HepG2 (cell line): ENCODE results near the gene THBS1. TPM values are rescaled to one million over a fixed set of nuclear protein-coding genes. Genes with fewer than 3 reads are reported as not detected.

Experiments
- ETV5 ChIP-seq: IDR thresholded peaks from 2 replicates; pipeline ENCODE4 v1.6.1; 2018; ENCODE audit warnings: missing biosample characterization, missing genetic modification reagents, inconsistent platforms, borderline replicate concordance
- MXD4 ChIP-seq: IDR thresholded peaks from 2 replicates; pipeline ENCODE4 v1.6.1; 2016; ENCODE audit warnings: mild to moderate bottlenecking, missing biosample characterization, missing genetic modification reagents
- NCOA2 ChIP-seq: sonication (generic); formaldehyde crosslinking; IDR thresholded peaks from 2 replicates; pipeline ENCODE4 v1.8.0; 2022; ENCODE audit warnings: inconsistent platforms
- NFE2L1 ChIP-seq: sonication (generic); formaldehyde crosslinking; IDR thresholded peaks from 2 replicates; pipeline ENCODE4 v1.4.0; 2020; ENCODE audit warnings: missing genetic modification reagents, mild to moderate bottlenecking, borderline replicate concordance
- PCBP2 ChIP-seq: fragments of 200-400 bp; formaldehyde crosslinking; optimal IDR thresholded peaks from 2 replicates; pipeline ENCODE3; 2018; ENCODE audit warnings: low read length, low read depth; ENCODE audit not compliant: poor library complexity, severe bottlenecking
- RXRB ChIP-seq: IDR thresholded peaks from 2 replicates; pipeline ENCODE4 v1.6.1; 2016; ENCODE audit warnings: borderline replicate concordance, missing genetic modification reagents, missing compliant biosample characterization
- SAP130 ChIP-seq: IDR thresholded peaks from 2 replicates; pipeline ENCODE4 v1.6.1; 2016; ENCODE audit warnings: low read depth
- TMF1 ChIP-seq: sonication (generic); formaldehyde crosslinking; IDR thresholded peaks from 2 replicates; pipeline ENCODE4 v1.8.1; 2022; ENCODE audit warnings: low read depth, missing genetic modification reagents
- TOE1 ChIP-seq: sonication (generic); formaldehyde crosslinking; IDR thresholded peaks from 2 replicates; pipeline ENCODE4 v1.4.0; 2020; ENCODE audit warnings: mild to moderate bottlenecking, missing genetic modification reagents
- ZFP36L1 ChIP-seq: sonication (generic); formaldehyde crosslinking; IDR thresholded peaks from 2 replicates; pipeline ENCODE4 v1.8.0; 2022; ENCODE audit warnings: mild to moderate bottlenecking, missing genetic modification reagents, moderate library complexity
- ZFP37 ChIP-seq: sonication (generic); formaldehyde crosslinking; IDR thresholded peaks from 2 replicates; pipeline ENCODE4 v1.4.0; 2020; ENCODE audit warnings: missing genetic modification reagents, borderline replicate concordance
- ZKSCAN5 ChIP-seq: sonication (generic); formaldehyde crosslinking; IDR thresholded peaks from 2 replicates; pipeline ENCODE4 v1.5.1; 2020; ENCODE audit warnings: mild to moderate bottlenecking, missing genetic modification reagents
- ZMYM3 ChIP-seq: sonication (generic); formaldehyde crosslinking; IDR thresholded peaks from 2 replicates; pipeline ENCODE4 v1.5.1; 2020; ENCODE audit warnings: mild to moderate bottlenecking, missing genetic modification reagents
- ZNF720 ChIP-seq: sonication (generic); formaldehyde crosslinking; IDR thresholded peaks from 2 replicates; pipeline ENCODE4 v1.4.0; 2020; ENCODE audit warnings: missing genetic modification reagents
- polyA plus RNA-seq, 8 experiments: library from polyadenylated mRNA; depleted of rRNA in 3 of 8; stranded (reverse) in 7 of 8; unstranded in 1 of 8; fragments of >200 nt; fragmentation: Illumina TruSeq in 4 of 8; extraction: Trizol in 4 of 8; gene quantifications; 2 replicates each; pipeline versions ENCODE4 v1.2.1 to v1.2.3, GENCODE V29; 2011 to 2016; ENCODE audit warnings: low read depth in 4 of 8, missing spikeins in 1 of 8, mixed read lengths in 1 of 8; ENCODE audit not compliant: insufficient read depth in 1 of 8
- total RNA-seq, 5 experiments: library from RNA; depleted of rRNA; stranded (reverse); fragments of >200 nt; fragmentation: Illumina TruSeq; extraction: Trizol; gene quantifications; 2 replicates each; pipeline ENCODE4 v1.2.3, GENCODE V29; 2016; ENCODE audit warnings: low read depth in 1 of 5
- TF ChIP-seq, protein P1 (sequence below): sonication (generic); formaldehyde crosslinking; IDR thresholded peaks from 2 replicates; pipeline ENCODE4 v1.5.0; 2020; ENCODE audit warnings: missing genetic modification reagents
- TF ChIP-seq, protein P2 (sequence below): sonication (generic); formaldehyde crosslinking; IDR thresholded peaks from 2 replicates; pipeline ENCODE4 v1.4.0; 2020; ENCODE audit warnings: mild to moderate bottlenecking, missing genetic modification reagents
- TF ChIP-seq, protein P3 (sequence below): sonication (generic); formaldehyde crosslinking; IDR thresholded peaks from 2 replicates; pipeline ENCODE4 v1.4.0; 2020; ENCODE audit warnings: mild to moderate bottlenecking, low read depth, missing genetic modification reagents
- TF ChIP-seq, protein P4 (sequence below): sonication (generic); formaldehyde crosslinking; IDR thresholded peaks from 2 replicates; pipeline ENCODE4 v1.5.1; 2020; ENCODE audit warnings: mild to moderate bottlenecking, missing genetic modification reagents, borderline replicate concordance

Gene THBS1
- total and polyA plus RNA-seq, 2 of the 13 experiments (the other 11 are each of a cell fraction or from before 2014, with no cell fraction given) = 54.7 to 67.1 TPM

DNA sequence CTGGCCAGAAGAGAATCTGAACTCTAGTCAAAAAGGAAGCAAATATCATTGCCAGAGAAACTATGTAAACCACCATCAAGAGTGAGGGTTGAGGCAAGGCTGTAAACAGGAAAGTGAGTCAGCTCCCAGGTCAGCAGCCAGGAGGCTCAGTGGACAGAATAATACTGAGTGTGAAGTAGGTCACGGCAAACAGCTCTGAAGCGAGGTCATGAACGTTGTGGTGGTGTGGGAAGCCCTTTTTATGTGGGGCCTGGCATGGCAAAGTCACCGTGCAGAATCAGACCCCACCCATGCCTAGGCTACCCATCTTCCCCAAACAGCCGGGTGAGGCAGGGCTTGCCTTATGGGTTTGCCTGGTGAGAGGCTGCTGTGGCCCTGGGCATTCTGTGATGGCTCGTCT lies 43.9 kb downstream of the THBS1 start (continued):
- TF ChIP-seq SAP130 (CRISPR knock-in tag) (peak; percentile 62), RXRB (CRISPR knock-in tag) (peak; percentile 80), NCOA2 (CRISPR knock-in tag) (no peak), ZFP37 (CRISPR knock-in tag) (no peak), ETV5 (CRISPR knock-in tag) (peak; percentile 84; the same call in 1 of the 2 replicates), ZKSCAN5 (0 out of 2 replicates have a peak, but pooled peaks have one; percentile 37), ZFP36L1 (CRISPR knock-in tag) (peak; percentile 37; the same call in 1 of the 2 replicates), ZMYM3 (CRISPR knock-in tag) (0 out of 2 replicates have a peak, but pooled peaks have one; percentile 14), NFE2L1 (CRISPR knock-in tag) (no peak), TOE1 (CRISPR knock-in tag) (no peak), PCBP2 (no peak), ZNF720 (CRISPR knock-in tag) (no peak), TMF1 (no peak), MXD4 (CRISPR knock-in tag) (no peak)
- TF ChIP-seq, protein P1, sequence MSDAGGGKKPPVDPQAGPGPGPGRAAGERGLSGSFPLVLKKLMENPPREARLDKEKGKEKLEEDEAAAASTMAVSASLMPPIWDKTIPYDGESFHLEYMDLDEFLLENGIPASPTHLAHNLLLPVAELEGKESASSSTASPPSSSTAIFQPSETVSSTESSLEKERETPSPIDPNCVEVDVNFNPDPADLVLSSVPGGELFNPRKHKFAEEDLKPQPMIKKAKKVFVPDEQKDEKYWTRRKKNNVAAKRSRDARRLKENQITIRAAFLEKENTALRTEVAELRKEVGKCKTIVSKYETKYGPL (CRISPR knock-in tag) = no peak
- TF ChIP-seq, protein P2, sequence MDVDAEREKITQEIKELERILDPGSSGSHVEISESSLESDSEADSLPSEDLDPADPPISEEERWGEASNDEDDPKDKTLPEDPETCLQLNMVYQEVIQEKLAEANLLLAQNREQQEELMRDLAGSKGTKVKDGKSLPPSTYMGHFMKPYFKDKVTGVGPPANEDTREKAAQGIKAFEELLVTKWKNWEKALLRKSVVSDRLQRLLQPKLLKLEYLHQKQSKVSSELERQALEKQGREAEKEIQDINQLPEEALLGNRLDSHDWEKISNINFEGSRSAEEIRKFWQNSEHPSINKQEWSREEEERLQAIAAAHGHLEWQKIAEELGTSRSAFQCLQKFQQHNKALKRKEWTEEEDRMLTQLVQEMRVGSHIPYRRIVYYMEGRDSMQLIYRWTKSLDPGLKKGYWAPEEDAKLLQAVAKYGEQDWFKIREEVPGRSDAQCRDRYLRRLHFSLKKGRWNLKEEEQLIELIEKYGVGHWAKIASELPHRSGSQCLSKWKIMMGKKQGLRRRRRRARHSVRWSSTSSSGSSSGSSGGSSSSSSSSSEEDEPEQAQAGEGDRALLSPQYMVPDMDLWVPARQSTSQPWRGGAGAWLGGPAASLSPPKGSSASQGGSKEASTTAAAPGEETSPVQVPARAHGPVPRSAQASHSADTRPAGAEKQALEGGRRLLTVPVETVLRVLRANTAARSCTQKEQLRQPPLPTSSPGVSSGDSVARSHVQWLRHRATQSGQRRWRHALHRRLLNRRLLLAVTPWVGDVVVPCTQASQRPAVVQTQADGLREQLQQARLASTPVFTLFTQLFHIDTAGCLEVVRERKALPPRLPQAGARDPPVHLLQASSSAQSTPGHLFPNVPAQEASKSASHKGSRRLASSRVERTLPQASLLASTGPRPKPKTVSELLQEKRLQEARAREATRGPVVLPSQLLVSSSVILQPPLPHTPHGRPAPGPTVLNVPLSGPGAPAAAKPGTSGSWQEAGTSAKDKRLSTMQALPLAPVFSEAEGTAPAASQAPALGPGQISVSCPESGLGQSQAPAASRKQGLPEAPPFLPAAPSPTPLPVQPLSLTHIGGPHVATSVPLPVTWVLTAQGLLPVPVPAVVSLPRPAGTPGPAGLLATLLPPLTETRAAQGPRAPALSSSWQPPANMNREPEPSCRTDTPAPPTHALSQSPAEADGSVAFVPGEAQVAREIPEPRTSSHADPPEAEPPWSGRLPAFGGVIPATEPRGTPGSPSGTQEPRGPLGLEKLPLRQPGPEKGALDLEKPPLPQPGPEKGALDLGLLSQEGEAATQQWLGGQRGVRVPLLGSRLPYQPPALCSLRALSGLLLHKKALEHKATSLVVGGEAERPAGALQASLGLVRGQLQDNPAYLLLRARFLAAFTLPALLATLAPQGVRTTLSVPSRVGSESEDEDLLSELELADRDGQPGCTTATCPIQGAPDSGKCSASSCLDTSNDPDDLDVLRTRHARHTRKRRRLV (CRISPR knock-in tag) = no peak
- TF ChIP-seq, protein P3, sequence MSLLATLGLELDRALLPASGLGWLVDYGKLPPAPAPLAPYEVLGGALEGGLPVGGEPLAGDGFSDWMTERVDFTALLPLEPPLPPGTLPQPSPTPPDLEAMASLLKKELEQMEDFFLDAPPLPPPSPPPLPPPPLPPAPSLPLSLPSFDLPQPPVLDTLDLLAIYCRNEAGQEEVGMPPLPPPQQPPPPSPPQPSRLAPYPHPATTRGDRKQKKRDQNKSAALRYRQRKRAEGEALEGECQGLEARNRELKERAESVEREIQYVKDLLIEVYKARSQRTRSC (CRISPR knock-in tag) = no peak
- TF ChIP-seq, protein P4, sequence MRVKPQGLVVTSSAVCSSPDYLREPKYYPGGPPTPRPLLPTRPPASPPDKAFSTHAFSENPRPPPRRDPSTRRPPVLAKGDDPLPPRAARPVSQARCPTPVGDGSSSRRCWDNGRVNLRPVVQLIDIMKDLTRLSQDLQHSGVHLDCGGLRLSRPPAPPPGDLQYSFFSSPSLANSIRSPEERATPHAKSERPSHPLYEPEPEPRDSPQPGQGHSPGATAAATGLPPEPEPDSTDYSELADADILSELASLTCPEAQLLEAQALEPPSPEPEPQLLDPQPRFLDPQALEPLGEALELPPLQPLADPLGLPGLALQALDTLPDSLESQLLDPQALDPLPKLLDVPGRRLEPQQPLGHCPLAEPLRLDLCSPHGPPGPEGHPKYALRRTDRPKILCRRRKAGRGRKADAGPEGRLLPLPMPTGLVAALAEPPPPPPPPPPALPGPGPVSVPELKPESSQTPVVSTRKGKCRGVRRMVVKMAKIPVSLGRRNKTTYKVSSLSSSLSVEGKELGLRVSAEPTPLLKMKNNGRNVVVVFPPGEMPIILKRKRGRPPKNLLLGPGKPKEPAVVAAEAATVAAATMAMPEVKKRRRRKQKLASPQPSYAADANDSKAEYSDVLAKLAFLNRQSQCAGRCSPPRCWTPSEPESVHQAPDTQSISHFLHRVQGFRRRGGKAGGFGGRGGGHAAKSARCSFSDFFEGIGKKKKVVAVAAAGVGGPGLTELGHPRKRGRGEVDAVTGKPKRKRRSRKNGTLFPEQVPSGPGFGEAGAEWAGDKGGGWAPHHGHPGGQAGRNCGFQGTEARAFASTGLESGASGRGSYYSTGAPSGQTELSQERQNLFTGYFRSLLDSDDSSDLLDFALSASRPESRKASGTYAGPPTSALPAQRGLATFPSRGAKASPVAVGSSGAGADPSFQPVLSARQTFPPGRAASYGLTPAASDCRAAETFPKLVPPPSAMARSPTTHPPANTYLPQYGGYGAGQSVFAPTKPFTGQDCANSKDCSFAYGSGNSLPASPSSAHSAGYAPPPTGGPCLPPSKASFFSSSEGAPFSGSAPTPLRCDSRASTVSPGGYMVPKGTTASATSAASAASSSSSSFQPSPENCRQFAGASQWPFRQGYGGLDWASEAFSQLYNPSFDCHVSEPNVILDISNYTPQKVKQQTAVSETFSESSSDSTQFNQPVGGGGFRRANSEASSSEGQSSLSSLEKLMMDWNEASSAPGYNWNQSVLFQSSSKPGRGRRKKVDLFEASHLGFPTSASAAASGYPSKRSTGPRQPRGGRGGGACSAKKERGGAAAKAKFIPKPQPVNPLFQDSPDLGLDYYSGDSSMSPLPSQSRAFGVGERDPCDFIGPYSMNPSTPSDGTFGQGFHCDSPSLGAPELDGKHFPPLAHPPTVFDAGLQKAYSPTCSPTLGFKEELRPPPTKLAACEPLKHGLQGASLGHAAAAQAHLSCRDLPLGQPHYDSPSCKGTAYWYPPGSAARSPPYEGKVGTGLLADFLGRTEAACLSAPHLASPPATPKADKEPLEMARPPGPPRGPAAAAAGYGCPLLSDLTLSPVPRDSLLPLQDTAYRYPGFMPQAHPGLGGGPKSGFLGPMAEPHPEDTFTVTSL (CRISPR knock-in tag) = peak; percentile 83; the same call in 1 of the 2 replicates
